SW480 (cell line): ENCODE data around the gene OPCML.

Experiments
- DNase-seq: peaks from one replicate; pipeline ENCODE4 v3.0.0-alpha.2; 2016; ENCODE audit warnings: low spot score

The OPCML gene

GRCh38 chr11:132728026-132728425 lies 804.3 kb downstream of the OPCML start:
- DNase-seq = no peak

GRCh38 chr11:132721526-132721925 lies 810.8 kb downstream of the OPCML start:
- DNase-seq = no peak

GRCh38 chr11:132719684-132720083 lies 812.6 kb downstream of the OPCML start:
- no peak for DNase-seq

GRCh38 chr11:132718711-132719671 lies 813.3 kb downstream of the OPCML start:
- DNase-seq = no peak

GRCh38 chr11:132717824-132718223 lies 814.5 kb downstream of the OPCML start:
- no peak for DNase-seq

GRCh38 chr11:132716037-132716436 lies 816.3 kb downstream of the OPCML start:
- DNase-seq = no peak

- DNase-seq = no peak
Observed at GRCh38 chr11:132714859-132715440, 817.4 kb downstream of the OPCML start.

GRCh38 chr11:132712466-132712865 lies 819.8 kb downstream of the OPCML start:
- no peak for DNase-seq

GRCh38 chr11:132704781-132705375 lies 827.4 kb downstream of the OPCML start:
- no peak for DNase-seq

GRCh38 chr11:132692891-132693290 lies 839.4 kb downstream of the OPCML start:
- DNase-seq = no peak

- no peak for DNase-seq
Observed at GRCh38 chr11:132691848-132692550, 840.3 kb downstream of the OPCML start.

GRCh38 chr11:132686886-132687285 lies 845.4 kb downstream of the OPCML start:
- no peak for DNase-seq

- no peak for DNase-seq
Observed at GRCh38 chr11:132685174-132685611, 847.1 kb downstream of the OPCML start.

GRCh38 chr11:132683602-132684001 lies 848.7 kb downstream of the OPCML start:
- DNase-seq = no peak

GRCh38 chr11:132681971-132682370 lies 850.3 kb downstream of the OPCML start:
- no peak for DNase-seq

- DNase-seq = no peak
Observed at GRCh38 chr11:132680584-132680983, 851.7 kb downstream of the OPCML start.

GRCh38 chr11:132674151-132674550 lies 858.1 kb downstream of the OPCML start:
- DNase-seq = no peak

- no peak for DNase-seq
Observed at GRCh38 chr11:132671851-132672370, 860.4 kb downstream of the OPCML start.

- no peak for DNase-seq
Observed at GRCh38 chr11:132670921-132671675, 861.2 kb downstream of the OPCML start.

- DNase-seq = no peak
Observed at GRCh38 chr11:132669949-132670348, 862.4 kb downstream of the OPCML start.

GRCh38 chr11:132665205-132665604 lies 867.1 kb downstream of the OPCML start:
- DNase-seq = no peak
